ENCODE measurements around the gene DSCAML1.

Gene DSCAML1

GRCh38 chr11:117421476-117421875 is 375.5 kb downstream of the DSCAML1 start:
- TF ChIP-seq CTCF (IDR thresholded peaks at IDR 0.05; ENCODE audit: low read depth, low read length), result no peak
- no peak for DNase-seq (ENCODE audit: extremely low read depth, low read depth)

DNA sequence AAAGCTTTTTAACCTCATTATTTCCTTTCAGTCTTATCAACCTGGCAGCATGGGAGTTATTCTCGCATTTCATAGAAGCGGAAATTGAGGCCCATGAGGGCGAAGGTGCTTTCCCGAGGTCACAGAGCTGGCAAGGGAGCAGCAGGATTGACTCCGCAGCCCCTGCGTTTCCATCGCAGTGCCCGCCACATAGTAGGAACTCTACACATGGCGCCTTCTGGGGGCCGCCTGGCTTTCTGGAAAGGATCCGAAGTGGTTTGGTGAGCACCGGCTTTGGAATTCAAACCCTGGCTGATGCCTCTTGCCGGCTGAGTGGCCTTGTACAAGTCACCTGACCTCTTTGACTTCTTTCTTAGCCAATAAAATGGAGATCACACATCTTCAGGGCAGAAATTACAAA is 376.0 kb downstream of the DSCAML1 start:
- TF ChIP-seq CTCF (IDR thresholded peaks at IDR 0.05; ENCODE audit: low read depth, low read length), result no peak
- DNase-seq (ENCODE audit: extremely low read depth, low read depth), result no peak

- TF ChIP-seq CTCF (IDR thresholded peaks at IDR 0.05; ENCODE audit: low read depth, low read length), result no peak
- no peak for DNase-seq (ENCODE audit: extremely low read depth, low read depth)
These were observed 376.4 kb downstream of the DSCAML1 start for GRCh38 chr11:117420598-117420997.

DNA sequence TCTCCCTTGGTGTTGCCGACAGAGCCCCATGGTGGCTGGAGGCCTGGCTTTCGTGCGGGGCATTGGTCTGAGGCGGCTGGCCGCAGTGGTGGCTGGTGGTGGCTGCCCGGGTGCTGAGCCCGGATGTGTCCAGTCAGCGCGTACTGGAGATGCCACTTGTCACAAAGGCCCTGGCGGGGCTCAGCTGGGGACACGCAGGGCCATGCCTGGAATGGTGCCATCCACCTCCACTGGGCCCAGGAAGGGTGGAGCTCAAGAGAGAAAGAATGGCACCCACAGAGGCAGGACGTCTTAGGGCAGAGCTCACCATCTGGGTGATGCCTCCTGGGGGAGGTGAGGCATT is 376.9 kb downstream of the DSCAML1 start:
- DNase-seq (ENCODE audit: extremely low read depth, low read depth), result no peak
- no peak for TF ChIP-seq CTCF (IDR thresholded peaks at IDR 0.05; ENCODE audit: low read depth, low read length)

DNA sequence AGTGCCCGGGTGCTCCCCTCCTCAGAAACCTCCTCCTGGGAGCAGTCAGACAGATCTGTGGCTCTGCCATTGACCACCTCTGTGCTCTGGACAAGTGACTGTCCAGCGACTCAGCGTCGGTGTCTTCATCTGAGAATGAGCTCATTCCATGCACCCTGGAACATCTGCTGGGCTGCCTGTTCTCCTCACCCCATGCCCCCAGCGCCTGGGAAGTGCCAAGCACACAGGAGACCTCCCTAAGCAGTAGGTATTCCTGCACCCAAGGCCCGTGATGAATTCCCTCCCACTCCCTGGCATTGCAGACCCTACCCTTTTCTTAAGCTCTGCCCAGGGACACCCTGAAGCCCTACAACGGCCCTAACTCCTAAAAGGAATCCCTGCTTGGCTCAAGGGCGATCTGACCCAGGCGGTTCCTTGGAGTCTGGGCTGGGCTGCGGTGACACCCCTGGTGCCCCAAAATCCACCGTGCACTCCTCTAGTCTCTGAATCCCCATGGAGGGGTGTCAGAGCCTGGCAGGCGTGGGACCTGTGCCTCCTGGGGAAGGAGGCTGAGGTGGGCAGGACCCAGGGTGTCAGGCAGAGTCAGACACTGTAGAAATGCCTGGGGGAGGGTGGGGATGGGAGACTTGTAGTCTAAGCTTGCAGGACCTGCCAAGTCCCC is 377.4 kb downstream of the DSCAML1 start:
- no peak for DNase-seq (ENCODE audit: extremely low read depth, low read depth)
- TF ChIP-seq CTCF (IDR thresholded peaks at IDR 0.05; ENCODE audit: low read depth, low read length), result no peak

DNA sequence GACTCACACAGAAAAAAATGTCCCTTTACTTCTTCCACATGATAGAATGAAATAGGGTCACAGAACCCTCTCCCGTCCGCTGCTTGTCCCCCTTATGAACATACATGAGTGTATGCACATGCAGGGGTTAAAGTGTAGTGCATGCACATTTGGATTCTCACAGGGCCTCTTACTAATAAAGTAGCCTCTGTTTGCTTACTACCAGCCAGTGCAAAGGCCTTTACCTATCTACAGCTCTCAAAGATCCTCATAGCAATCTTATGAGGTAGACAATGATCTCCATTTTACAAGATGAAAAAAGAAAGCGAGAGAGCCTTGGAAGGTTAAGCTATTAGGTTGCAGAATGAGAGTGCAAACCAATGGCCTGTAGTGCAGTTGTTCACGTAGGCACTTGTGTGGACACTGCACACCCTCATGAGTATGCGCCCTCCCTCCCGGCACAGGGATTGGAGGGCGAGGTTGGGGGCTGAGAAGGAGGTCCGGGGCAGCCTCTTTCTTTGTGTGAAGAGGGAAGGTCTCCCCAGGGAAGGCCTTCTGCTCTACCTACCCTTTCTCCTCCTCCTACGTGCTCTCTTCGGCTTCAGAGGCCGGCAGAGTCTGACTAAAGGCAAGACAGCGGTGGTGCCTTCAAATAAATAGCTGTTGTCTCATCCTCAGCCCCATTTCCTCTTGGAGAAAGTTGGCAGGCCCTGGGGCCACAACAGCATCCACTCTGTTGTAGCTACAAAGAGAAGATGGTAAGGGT is 378.1 kb downstream of the DSCAML1 start:
- TF ChIP-seq CTCF (IDR thresholded peaks at IDR 0.05; ENCODE audit: low read depth, low read length), result no peak
- no peak for DNase-seq (ENCODE audit: extremely low read depth, low read depth)

GRCh38 chr11:117417856-117418255 is 379.2 kb downstream of the DSCAML1 start:
- no peak for DNase-seq (ENCODE audit: extremely low read depth, low read depth)
- no peak for TF ChIP-seq CTCF (IDR thresholded peaks at IDR 0.05; ENCODE audit: low read depth, low read length)
